GM23248 (cell line): ENCODE results near the gene GLG1. TPM values are rescaled to one million over a fixed set of nuclear protein-coding genes. Genes with fewer than 3 reads are reported as not detected.

Experiments used
- DNase-seq: peaks from one replicate; pipeline ENCODE4 v3.0.0-alpha.2; 2015
- H2AFZ ChIP-seq: fragments of 200-600 bp; sonication (generic); 2 replicates; pipeline ENCODE4 v1.6.1; 2016; ENCODE audit warnings: antibody characterized with exemption
- H3F3A ChIP-seq: fragments of 200-600 bp; sonication (generic); 2 replicates; pipeline ENCODE4 v1.6.1; 2016; ENCODE audit warnings: mild to moderate bottlenecking, antibody characterized with exemption, mixed run types; ENCODE audit not compliant: insufficient read depth
- H3K27ac ChIP-seq: fragments of 200-600 bp; sonication (generic); 2 replicates; pipeline ENCODE4 v1.5.1; 2016; ENCODE audit warnings: mild to moderate bottlenecking
- H3K27me3 ChIP-seq: fragments of 200-600 bp; sonication (generic); replicated peaks from 2 replicates; pipeline ENCODE4 v1.6.1; 2016; ENCODE audit warnings: mild to moderate bottlenecking; ENCODE audit not compliant: insufficient read depth
- H3K36me3 ChIP-seq: fragments of 200-600 bp; sonication (generic); 2 replicates; pipeline ENCODE4 v1.6.1; 2016; ENCODE audit warnings: low read depth, mild to moderate bottlenecking
- H3K4me1 ChIP-seq: fragments of 200-600 bp; sonication (generic); 2 replicates; pipeline ENCODE4 v1.6.1; 2016; ENCODE audit warnings: mild to moderate bottlenecking; ENCODE audit not compliant: insufficient read depth
- H3K4me2 ChIP-seq: fragments of 200-600 bp; sonication (generic); one replicate; pipeline ENCODE4 v1.6.1; 2016; ENCODE audit warnings: mild to moderate bottlenecking; ENCODE audit not compliant: unreplicated experiment
- H3K4me3 ChIP-seq: fragments of 200-600 bp; sonication (generic); 2 replicates; pipeline ENCODE4 v1.5.1; 2016; ENCODE audit warnings: mild to moderate bottlenecking
- H3K79me2 ChIP-seq: fragments of 200-600 bp; sonication (generic); 2 replicates; pipeline ENCODE4 v1.6.1; 2016; ENCODE audit warnings: mild to moderate bottlenecking; ENCODE audit not compliant: insufficient read depth
- H3K9ac ChIP-seq: fragments of 200-600 bp; sonication (generic); 2 replicates; pipeline ENCODE4 v1.6.1; 2016; ENCODE audit warnings: mild to moderate bottlenecking
- H3K9me2 ChIP-seq: fragments of 200-600 bp; sonication (generic); 2 replicates; pipeline ENCODE4 v1.6.1; 2016; ENCODE audit warnings: mixed run types, mild to moderate bottlenecking, moderate library complexity; ENCODE audit not compliant: insufficient read depth
- H3K9me3 ChIP-seq: fragments of 200-600 bp; sonication (generic); one replicate; pipeline ENCODE4 v1.6.1; 2017; ENCODE audit warnings: low read depth
- H4K20me1 ChIP-seq: fragments of 200-600 bp; sonication (generic); 2 replicates; pipeline ENCODE4 v1.6.0; 2016; ENCODE audit not compliant: insufficient read depth
- EZH2 ChIP-seq: fragments of 200-600 bp; sonication (generic); IDR thresholded peaks from 2 replicates; pipeline ENCODE4 v1.6.1; 2018; ENCODE audit warnings: antibody characterized with exemption, mild to moderate bottlenecking; ENCODE audit not compliant: insufficient read depth, poor library complexity, severe bottlenecking
- EZH2phosphoT487 ChIP-seq: fragments of 200-600 bp; sonication (generic); IDR thresholded peaks from 2 replicates; pipeline ENCODE4 v1.6.1; 2018; ENCODE audit warnings: antibody characterized with exemption, moderate library complexity, mild to moderate bottlenecking, low read depth; ENCODE audit not compliant: insufficient read depth
- WGBS, 2 experiments: methylation state at CpG; one replicate each; pipeline ENCODE4 v1.1.6; 2015 to 2017; ENCODE audit warnings: low lambda C conversion rate in 2 of 2, low coverage in 1 of 2; ENCODE audit errors: missing lambda C conversion rate in 2 of 2; 5-methylcytosine and 5-hydroxymethylcytosine counted together
- in situ Hi-C: fragments of 300-500 bp; cut with MboI; formaldehyde crosslinking; loops from 2 replicates; pipeline ENCODE4 v1.15.0; 2020
- polyA plus RNA-seq: library from polyadenylated mRNA; unstranded; fragments of >200 nt; fragmentation: Nextera tagmentation; extraction: Ambion mirVana; gene quantifications from 2 replicates; pipeline ENCODE4 v1.2.1, GENCODE V29; 2016
- total RNA-seq: library from RNA; depleted of rRNA; stranded (reverse); fragments of >200 nt; shearing (Covaris generic); gene quantifications from 2 replicates; pipeline ENCODE4 v1.2.3, GENCODE V29; 2014

The GLG1 gene
- total and polyA plus RNA-seq, 2 experiments from 2014 or later: 136 to 145 TPM

DNA sequence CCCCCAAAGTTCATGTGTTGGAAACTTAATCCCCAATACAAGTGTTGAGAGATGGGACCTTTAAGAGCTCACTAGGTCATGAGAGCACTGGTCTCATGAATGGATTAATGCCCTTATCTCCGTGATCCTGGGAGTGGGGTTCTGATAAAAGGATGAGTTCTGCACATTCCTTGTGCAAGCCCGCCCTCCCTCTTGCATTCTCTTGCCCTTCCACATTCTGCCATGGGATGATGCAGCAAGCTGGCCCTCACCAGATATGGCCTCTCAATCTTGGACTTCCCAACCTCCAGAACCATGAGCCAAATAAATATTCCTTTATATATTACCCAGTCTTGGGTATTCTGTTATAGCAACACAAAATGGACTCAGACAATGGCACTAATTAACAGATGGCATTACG, 14.1 kb downstream of the GLG1 start:
- Histone ChIP-seq H3K4me3 (no peak overlapping the region), H3K36me3 (no peaks in the 10 kb centered on the region), H3K27ac (no peak overlapping the region), H3K9me3 (no peaks in the 10 kb centered on the region), H3K9me2 (no peaks in the 10 kb centered on the region), H3F3A (no peaks in the 10 kb centered on the region), H2AFZ (no peak overlapping the region), H3K9ac (no peak overlapping the region), H3K27me3 (no peaks in the 10 kb centered on the region), H3K4me2 (no peak overlapping the region), H4K20me1 (no peaks in the 10 kb centered on the region; the same call in 1 of the 2 replicates), H3K79me2 (peaks cover 100% of the 10 kb centered on the region), H3K4me1 (peaks cover 11% of the 10 kb centered on the region)
- in situ Hi-C loops: no loop called here
- 86% methylated on average over 3 of the region's 3 CpGs for WGBS, 2 experiments
- TF ChIP-seq EZH2phosphoT487: no peak
- TF ChIP-seq EZH2: no peak
- DNase-seq: no peak

- DNase-seq: no peak
- in situ Hi-C loops: no loop called here
- Histone ChIP-seq H3F3A (no peaks in the 10 kb centered on the region), H3K27me3 (no peaks in the 10 kb centered on the region), H3K9me3 (no peaks in the 10 kb centered on the region), H3K9me2 (no peaks in the 10 kb centered on the region), H3K9ac (no peak overlapping the region), H3K36me3 (no peaks in the 10 kb centered on the region), H4K20me1 (no peaks in the 10 kb centered on the region; the same call in 1 of the 2 replicates), H2AFZ (no peak overlapping the region), H3K4me2 (no peak overlapping the region), H3K27ac (no peak overlapping the region), H3K4me3 (no peak overlapping the region), H3K4me1 (peaks cover 11% of the 10 kb centered on the region), H3K79me2 (peaks cover 100% of the 10 kb centered on the region)
- TF ChIP-seq EZH2 (no peak), EZH2phosphoT487 (no peak)
- 95 to 96% methylated on average over 9 of the region's 9 CpGs for WGBS, 2 experiments
Measured at GRCh38 chr16:74591876-74592650, 14.9 kb downstream of the GLG1 start.

DNA sequence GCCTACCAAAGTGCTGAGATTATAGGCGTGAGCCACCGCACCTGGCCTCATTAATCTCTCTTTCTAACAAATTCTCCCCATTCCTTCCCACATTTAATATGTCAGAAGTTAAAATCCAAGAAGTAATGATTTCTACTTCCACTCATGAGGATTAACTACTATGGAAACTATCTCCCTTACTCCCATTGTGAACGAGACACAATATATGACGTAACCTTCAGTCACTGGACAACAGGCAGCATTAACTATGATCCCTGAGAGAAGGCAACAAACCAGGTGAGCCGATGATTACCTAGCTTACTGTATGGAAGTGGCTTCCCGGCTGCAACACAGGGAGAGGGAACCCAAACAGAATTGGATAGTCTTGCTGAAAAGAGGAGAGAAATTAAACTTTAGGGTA, 20.0 kb downstream of the GLG1 start:
- no peak for DNase-seq
- no peak overlapping the region for H3K27ac ChIP-seq
- TF ChIP-seq EZH2 (no peak), EZH2phosphoT487 (no peak)
- no peak overlapping the region for H3K4me3 ChIP-seq
- no peak overlapping the region for H3K9ac ChIP-seq
- WGBS, 2 experiments: 87 to 90% methylated on average over 6 of the region's 6 CpGs
- in situ Hi-C loops: no loop called here
- H4K20me1 ChIP-seq: no peaks in the 10 kb centered on the region; the same call in 1 of the 2 replicates
- H3K4me2 ChIP-seq: no peak overlapping the region
- H3K9me3 ChIP-seq: no peaks in the 10 kb centered on the region
- H3K36me3 ChIP-seq: no peaks in the 10 kb centered on the region
- no peaks in the 10 kb centered on the region for H3K9me2 ChIP-seq
- H3F3A ChIP-seq: no peaks in the 10 kb centered on the region
- H3K4me1 ChIP-seq: no peaks in the 10 kb centered on the region; the same call in 1 of the 2 replicates
- H3K27me3 ChIP-seq: no peaks in the 10 kb centered on the region
- no peak overlapping the region for H2AFZ ChIP-seq
- peaks cover 98% of the 10 kb centered on the region for H3K79me2 ChIP-seq

GRCh38 chr16:74585846-74586443, 21.0 kb downstream of the GLG1 start:
- H3K9ac ChIP-seq: no peak overlapping the region
- H3K4me1 ChIP-seq: no peaks in the 10 kb centered on the region; the same call in 1 of the 2 replicates
- H3K9me3 ChIP-seq: no peaks in the 10 kb centered on the region
- H3K27ac ChIP-seq: no peak overlapping the region
- H3F3A ChIP-seq: no peaks in the 10 kb centered on the region
- DNase-seq: no peak
- H3K36me3 ChIP-seq: no peaks in the 10 kb centered on the region
- no peaks in the 10 kb centered on the region for H3K9me2 ChIP-seq
- H4K20me1 ChIP-seq: no peaks in the 10 kb centered on the region; the same call in 1 of the 2 replicates
- H3K4me2 ChIP-seq: no peak overlapping the region
- no peak overlapping the region for H3K4me3 ChIP-seq
- no peak for TF ChIP-seq EZH2phosphoT487
- no peak for TF ChIP-seq EZH2
- 96% methylated on average over 6 of the region's 6 CpGs for WGBS, 2 experiments
- no peaks in the 10 kb centered on the region for H3K27me3 ChIP-seq
- H2AFZ ChIP-seq: no peak overlapping the region
- in situ Hi-C loops: no loop called here
- peaks cover 98% of the 10 kb centered on the region for H3K79me2 ChIP-seq
